ENCODE measurements around the gene ACSS3.
"Not testable (repeated sequence)": the region's sequence is repeated elsewhere in the genome, so short reads cannot be mapped to it uniquely, and the experiment has no call there.

Gene ACSS3

GRCh38 chr12:81196595-81196994 is 118.7 kb downstream of the ACSS3 start:
- no peaks in the 10 kb centered on the region for H3K27me3 ChIP-seq (ENCODE audit: insufficient read depth, poor library complexity, severe bottlenecking)
- no peaks in the 10 kb centered on the region for H3K36me3 ChIP-seq (ENCODE audit: low read depth)
- no peak for ATAC-seq (ENCODE audit: low read depth)
- no peaks in the 10 kb centered on the region for H3K4me1 ChIP-seq (ENCODE audit: insufficient read depth, poor library complexity, severe bottlenecking)
- H3K4me3 ChIP-seq (ENCODE audit: severe bottlenecking) = no peak overlapping the region
- no peak for DNase-seq (ENCODE audit: low spot score)
- H3K9me3 ChIP-seq (ENCODE audit: severe bottlenecking) = no peaks in the 10 kb centered on the region
- TF ChIP-seq CTCF (IDR thresholded peaks at IDR 0.05; ENCODE audit: poor library complexity, severe bottlenecking) = no peak
- H3K27ac ChIP-seq (ENCODE audit: poor library complexity, severe bottlenecking) = no peak overlapping the region

GRCh38 chr12:81200561-81200960 is 122.7 kb downstream of the ACSS3 start:
- not testable (repeated sequence) for H3K9me3 ChIP-seq (ENCODE audit: severe bottlenecking); ATAC-seq (ENCODE audit: low read depth); H3K27ac ChIP-seq (ENCODE audit: poor library complexity, severe bottlenecking); H3K4me1 ChIP-seq (ENCODE audit: insufficient read depth, poor library complexity, severe bottlenecking); H3K36me3 ChIP-seq (ENCODE audit: low read depth); H3K27me3 ChIP-seq (ENCODE audit: insufficient read depth, poor library complexity, severe bottlenecking); DNase-seq (ENCODE audit: low spot score); H3K4me3 ChIP-seq (ENCODE audit: severe bottlenecking)

- no peak for ATAC-seq (ENCODE audit: low read depth)
Observed at GRCh38 chr12:81203671-81204204, 125.9 kb downstream of the ACSS3 start.

GRCh38 chr12:81205416-81205815 is 127.5 kb downstream of the ACSS3 start:
- DNase-seq (ENCODE audit: low spot score) = no peak
- H3K9me3 ChIP-seq (ENCODE audit: severe bottlenecking) = no peaks in the 10 kb centered on the region
- H3K4me1 ChIP-seq (ENCODE audit: insufficient read depth, poor library complexity, severe bottlenecking) = no peaks in the 10 kb centered on the region
- no peak for ATAC-seq (ENCODE audit: low read depth)
- H3K36me3 ChIP-seq (ENCODE audit: low read depth) = no peaks in the 10 kb centered on the region
- peaks cover 3% of the 10 kb centered on the region for H3K27me3 ChIP-seq (ENCODE audit: insufficient read depth, poor library complexity, severe bottlenecking)
- TF ChIP-seq CTCF (IDR thresholded peaks at IDR 0.05; ENCODE audit: poor library complexity, severe bottlenecking) = no peak
- no peak overlapping the region for H3K27ac ChIP-seq (ENCODE audit: poor library complexity, severe bottlenecking)
- H3K4me3 ChIP-seq (ENCODE audit: severe bottlenecking) = no peak overlapping the region

More at GRCh38 chr12:81203671-81204204, 125.9 kb downstream of the ACSS3 start:
- H3K27me3 ChIP-seq (ENCODE audit: insufficient read depth, poor library complexity, severe bottlenecking) = peaks cover 3% of the 10 kb centered on the region
- no peaks in the 10 kb centered on the region for H3K36me3 ChIP-seq (ENCODE audit: low read depth)
- no peak overlapping the region for H3K4me3 ChIP-seq (ENCODE audit: severe bottlenecking)
- no peaks in the 10 kb centered on the region for H3K9me3 ChIP-seq (ENCODE audit: severe bottlenecking)
- no peak overlapping the region for H3K27ac ChIP-seq (ENCODE audit: poor library complexity, severe bottlenecking)
- no peaks in the 10 kb centered on the region for H3K4me1 ChIP-seq (ENCODE audit: insufficient read depth, poor library complexity, severe bottlenecking)
- no peak for TF ChIP-seq CTCF (IDR thresholded peaks at IDR 0.05; ENCODE audit: poor library complexity, severe bottlenecking)
- no peak for DNase-seq (ENCODE audit: low spot score)

GRCh38 chr12:81206429-81206828 is 128.6 kb downstream of the ACSS3 start:
- TF ChIP-seq CTCF (IDR thresholded peaks at IDR 0.05; ENCODE audit: poor library complexity, severe bottlenecking) = no peak
- DNase-seq (ENCODE audit: low spot score) = no peak
- Histone ChIP-seq H3K4me3 (ENCODE audit: severe bottlenecking) (no peak overlapping the region), H3K4me1 (ENCODE audit: insufficient read depth, poor library complexity, severe bottlenecking) (no peaks in the 10 kb centered on the region), H3K27me3 (ENCODE audit: insufficient read depth, poor library complexity, severe bottlenecking) (peaks cover 3% of the 10 kb centered on the region), H3K27ac (ENCODE audit: poor library complexity, severe bottlenecking) (no peak overlapping the region), H3K36me3 (ENCODE audit: low read depth) (no peaks in the 10 kb centered on the region), H3K9me3 (ENCODE audit: severe bottlenecking) (no peaks in the 10 kb centered on the region)
- no peak for ATAC-seq (ENCODE audit: low read depth)

All from RWPE2 (cell line).